Measurements from ENCODE around the gene TRIM47.

Gene TRIM47

DNA sequence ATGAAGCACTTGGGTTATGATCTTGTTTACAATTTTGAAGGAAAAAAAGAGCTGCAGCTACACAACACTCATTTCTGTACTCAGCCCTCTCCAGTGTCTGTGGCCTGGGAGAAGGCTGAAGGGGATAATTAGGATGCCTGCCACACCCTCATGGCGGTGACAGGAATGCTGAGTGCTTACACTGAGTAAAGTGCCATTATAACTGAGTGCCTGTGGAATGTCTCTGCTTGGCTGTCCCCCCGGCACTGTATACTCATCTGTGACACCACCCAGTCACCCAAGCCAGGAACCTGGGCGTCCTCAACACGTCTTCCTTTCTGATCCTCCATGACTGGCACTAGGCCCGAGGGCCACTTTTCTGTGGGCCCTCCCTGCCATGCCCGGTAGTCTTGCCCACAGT is 29.8 kb upstream of the TRIM47 start:
- peak in 1 of 2 experiments; percentile 32 for DNase-seq

GRCh38 chr17:75906143-75906884 is 27.9 kb upstream of the TRIM47 start:
- no peak for DNase-seq

GRCh38 chr17:75904749-75905521 is 26.6 kb upstream of the TRIM47 start, which contains the start of gene MRPL38:
MRPL38 (minus strand) TSS chr17:75904884; CDS start chr17:75904875, 9 bp downstream.
- peak; percentile 98 to 99 for DNase-seq

GRCh38 chr17:75902406-75902805 is 24.0 kb upstream of the TRIM47 start:
- no peak for DNase-seq

DNA sequence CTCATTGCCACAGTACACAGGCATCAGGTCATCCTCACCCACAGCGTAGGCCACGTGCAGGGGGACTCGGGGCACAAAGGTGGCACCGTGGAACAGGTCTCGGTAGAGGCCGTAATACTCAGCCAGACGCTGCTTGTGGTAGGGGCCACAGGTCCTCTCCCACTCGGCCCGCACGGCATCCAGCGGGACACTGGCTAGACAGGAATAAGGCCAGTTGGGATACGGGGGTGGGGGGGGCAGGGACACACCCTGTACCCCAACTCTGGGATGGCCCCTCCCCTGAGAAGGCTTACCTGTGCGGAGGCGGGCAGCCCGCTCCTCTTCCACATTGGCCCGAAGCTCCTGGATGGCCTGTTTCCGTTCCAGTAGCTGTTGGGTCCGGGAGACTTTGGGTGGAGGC is 23.3 kb upstream of the TRIM47 start:
- no peak for DNase-seq

- no peak for DNase-seq
Observed at GRCh38 chr17:75900691-75901533, 22.5 kb upstream of the TRIM47 start.

GRCh38 chr17:75899767-75900468 is 21.5 kb upstream of the TRIM47 start:
- no peak for DNase-seq

- no peak for DNase-seq
Observed at GRCh38 chr17:75899353-75899752, 21.0 kb upstream of the TRIM47 start.

DNA sequence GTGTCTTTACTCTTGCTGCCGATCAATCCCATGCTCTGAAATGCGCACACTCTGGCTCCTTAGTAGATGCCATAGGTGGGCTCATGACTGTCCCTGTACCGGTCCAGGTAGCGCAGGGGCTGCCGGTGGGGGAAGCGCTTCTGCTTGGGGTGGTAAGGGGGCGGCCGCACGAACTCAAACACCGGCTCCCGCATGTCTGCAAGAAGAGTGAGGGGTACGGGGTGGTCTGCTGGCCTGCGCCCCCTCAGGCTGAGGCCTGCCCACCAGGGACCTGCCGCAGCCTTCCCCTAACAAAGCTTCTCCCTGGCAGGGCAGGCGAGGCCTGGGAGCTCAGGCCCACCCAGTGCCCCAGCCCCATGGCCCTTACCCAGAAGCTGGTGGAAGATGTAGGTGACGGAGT is 20.4 kb upstream of the TRIM47 start:
- no peak for DNase-seq

DNA sequence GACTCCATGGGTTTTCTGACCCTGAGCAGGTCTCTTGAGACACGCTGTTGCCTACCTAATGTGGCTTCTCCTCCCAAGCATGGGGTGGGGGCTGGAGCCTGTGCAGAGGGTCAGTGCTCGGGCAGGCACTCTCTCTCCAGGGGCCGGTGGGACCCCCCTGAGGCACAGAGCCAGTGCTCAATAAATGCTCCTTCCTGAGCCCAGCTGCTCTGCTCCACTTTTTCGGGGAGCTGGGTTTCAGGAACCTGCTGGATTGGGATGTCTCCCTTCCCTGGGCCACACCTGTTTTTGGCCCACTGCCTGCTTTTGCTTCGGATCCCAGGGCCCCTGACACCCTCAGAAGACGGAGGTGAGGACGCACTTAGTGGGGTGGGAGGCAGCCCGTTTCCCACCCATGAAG is 19.7 kb upstream of the TRIM47 start:
- DNase-seq: no peak

GRCh38 chr17:75897160-75898019 is 19.0 kb upstream of the TRIM47 start:
- no peak for DNase-seq

DNA sequence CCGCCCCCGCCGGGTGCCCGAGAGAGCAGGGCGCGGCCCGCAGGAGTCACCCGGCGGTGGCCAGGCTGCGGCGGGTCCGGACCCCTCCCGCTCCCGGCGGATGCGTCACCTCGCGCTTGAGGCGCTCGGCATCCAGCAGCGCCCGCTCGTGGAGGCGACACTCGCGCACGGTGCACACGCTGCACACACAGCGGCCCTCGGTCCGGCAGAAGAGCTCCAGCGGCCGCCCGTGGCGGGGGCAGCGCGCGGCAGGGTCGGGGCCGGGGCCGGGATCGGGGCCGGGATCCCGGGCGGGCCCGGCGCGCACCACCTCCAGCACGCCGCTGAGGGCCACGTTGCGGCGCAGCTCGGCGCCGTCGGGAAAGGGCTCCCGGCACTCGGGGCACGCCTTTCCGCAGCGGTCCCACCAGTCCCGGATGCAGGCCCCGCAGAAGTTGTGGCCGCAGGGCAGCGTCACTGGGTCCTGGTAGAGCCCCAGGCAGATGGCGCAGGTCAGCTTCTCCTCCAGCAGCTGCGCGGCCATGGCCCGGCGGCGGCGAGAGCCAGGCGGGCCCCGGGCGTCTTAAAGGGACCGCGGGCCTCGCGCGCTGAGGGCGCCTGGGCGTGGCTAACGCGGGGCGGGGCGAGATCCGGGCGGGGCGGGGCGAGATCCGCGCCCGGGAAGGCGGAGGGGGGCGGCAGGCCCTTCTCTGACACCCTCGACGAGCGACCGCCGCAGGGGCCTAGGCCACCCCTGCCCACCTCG is 18.2 kb upstream of the TRIM47 start, which contains the start of gene TRIM65:
TRIM65 (minus strand) TSS at position 537 of the 745 bp plus-strand sequence; CDS start at position 523, 14 bp downstream.
- DNase-seq: peak; percentile 65 to 80

GRCh38 chr17:75895370-75896155 is 17.2 kb upstream of the TRIM47 start:
- peak; percentile 14 to 38 for DNase-seq

- peak in 1 of 2 experiments; percentile 22 for DNase-seq
Observed at GRCh38 chr17:75894049-75894733, 15.8 kb upstream of the TRIM47 start.

- DNase-seq: no peak
Observed at GRCh38 chr17:75893305-75894048, 15.1 kb upstream of the TRIM47 start.

DNA sequence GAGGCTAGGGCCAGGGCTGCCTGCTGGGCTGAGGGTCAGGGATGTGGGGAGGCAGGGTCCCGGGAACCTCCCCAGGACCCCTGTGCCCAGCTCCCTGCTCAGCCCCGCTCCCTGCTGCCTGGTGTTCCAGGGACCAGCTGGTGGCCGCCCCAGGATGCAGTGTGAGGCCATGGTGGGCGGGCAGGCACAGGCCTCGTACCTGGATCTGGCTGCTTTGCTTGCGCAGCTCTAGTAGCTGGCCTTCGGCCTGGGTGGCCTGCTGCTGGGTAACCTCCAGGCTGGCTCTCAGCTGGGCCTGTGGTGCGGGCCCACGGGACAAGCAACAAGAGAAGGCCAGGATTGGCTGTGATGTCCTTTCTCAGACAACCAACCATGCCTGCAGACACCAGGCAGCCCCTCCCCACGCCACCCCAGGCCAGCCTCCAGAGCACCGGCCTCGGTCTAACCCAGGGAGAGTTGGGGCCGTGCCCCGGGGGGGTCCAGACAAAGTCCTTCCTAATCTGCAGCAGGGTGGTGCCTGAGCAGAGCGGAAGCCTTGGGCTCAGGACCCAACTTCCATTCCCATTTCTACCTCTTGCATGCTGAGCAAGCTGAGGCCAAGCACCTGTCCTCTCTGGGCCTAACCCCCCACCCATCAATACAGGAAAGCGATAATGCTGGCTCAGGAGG is 14.3 kb upstream of the TRIM47 start:
- no peak for DNase-seq

- no peak for DNase-seq
Observed at GRCh38 chr17:75891605-75892555, 13.5 kb upstream of the TRIM47 start.

Measured in NCI-H2081 (cell line).